SH-SY5Y (cell line): ENCODE data around the gene STXBP6.

Experiments
- GATA2 ChIP-seq: IDR thresholded peaks from 2 replicates; pipeline ENCODE4 v1.6.1; 2011; ENCODE audit warnings: mild to moderate bottlenecking, low read depth, low read length
- GATA3 ChIP-seq: IDR thresholded peaks from 2 replicates; pipeline ENCODE4 v1.6.1; 2011; ENCODE audit warnings: low read depth, mild to moderate bottlenecking, low read length, moderate library complexity

The STXBP6 gene

GRCh38 chr14:24948261-24948847, 101.6 kb downstream of the STXBP6 start:
- TF ChIP-seq GATA3: no peak
- TF ChIP-seq GATA2: no peak

GRCh38 chr14:24947131-24947530, 102.8 kb downstream of the STXBP6 start:
- TF ChIP-seq GATA2 (no peak), GATA3 (no peak)

GRCh38 chr14:24944800-24945199, 105.1 kb downstream of the STXBP6 start:
- TF ChIP-seq GATA3: no peak
- no peak for TF ChIP-seq GATA2

- TF ChIP-seq GATA3: no peak
- TF ChIP-seq GATA2: no peak
Observed at GRCh38 chr14:24943024-24943423, 106.9 kb downstream of the STXBP6 start.

GRCh38 chr14:24941719-24942118, 108.2 kb downstream of the STXBP6 start:
- TF ChIP-seq GATA2 (no peak), GATA3 (no peak)

GRCh38 chr14:24940213-24940783, 109.6 kb downstream of the STXBP6 start:
- no peak for TF ChIP-seq GATA2

GRCh38 chr14:24938593-24938992, 111.4 kb downstream of the STXBP6 start:
- no peak for TF ChIP-seq GATA2
- TF ChIP-seq GATA3: no peak

GRCh38 chr14:24937300-24937699, 112.6 kb downstream of the STXBP6 start:
- no peak for TF ChIP-seq GATA3

GRCh38 chr14:24935796-24936195, 114.2 kb downstream of the STXBP6 start:
- TF ChIP-seq GATA3 (no peak), GATA2 (no peak)

GRCh38 chr14:24928386-24928900, 121.5 kb downstream of the STXBP6 start:
- TF ChIP-seq GATA2: no peak
- TF ChIP-seq GATA3: no peak

- TF ChIP-seq GATA3 (no peak), GATA2 (no peak)
Observed at GRCh38 chr14:24927809-24928208, 122.1 kb downstream of the STXBP6 start.

GRCh38 chr14:24925771-24926374, 124.1 kb downstream of the STXBP6 start:
- no peak for TF ChIP-seq GATA3
- TF ChIP-seq GATA2: no peak

- TF ChIP-seq GATA2: no peak
- TF ChIP-seq GATA3: no peak
Observed at GRCh38 chr14:24924544-24924943, 125.4 kb downstream of the STXBP6 start.

- TF ChIP-seq GATA2 (no peak), GATA3 (no peak)
Observed at GRCh38 chr14:24921903-24922302, 128.0 kb downstream of the STXBP6 start.
